ENCODE results near the gene TAOK3. TPM values are rescaled to one million over a fixed set of nuclear protein-coding genes. Genes with fewer than 3 reads are reported as not detected.
"Not testable (repeated sequence)": the region's sequence is repeated elsewhere in the genome, so short reads cannot be mapped to it uniquely, and the experiment has no call there.

TAOK3 gene
- total and polyA plus RNA-seq, 8 donors, result 7.5 to 131 (median 29.0) TPM

DNA sequence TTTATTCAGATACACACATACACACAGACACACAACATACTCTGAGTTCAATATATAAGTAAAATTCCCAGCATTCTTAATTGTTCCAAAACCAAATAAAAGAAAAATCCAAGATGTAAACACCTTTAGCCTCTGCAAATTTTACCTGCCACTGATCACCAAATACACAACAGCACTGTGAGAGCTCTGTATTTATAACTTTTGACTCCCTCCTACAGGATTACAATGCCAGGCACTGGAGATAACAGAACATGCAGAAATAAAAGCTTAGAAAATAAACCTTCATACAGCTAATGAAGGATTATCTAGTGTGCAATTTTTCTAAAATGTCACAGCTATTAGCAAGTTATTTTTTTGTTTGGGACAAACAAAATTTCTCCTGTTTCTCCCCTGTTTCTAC is 85.0 kb downstream of the TAOK3 start:
- TF ChIP-seq EP300 (IDR thresholded peaks at IDR 0.05) (no peak), POLR2A (IDR thresholded peaks at IDR 0.05) (no peak), POLR2AphosphoS5 (IDR thresholded peaks at IDR 0.05) (no peak)
- TF ChIP-seq, protein P1, sequence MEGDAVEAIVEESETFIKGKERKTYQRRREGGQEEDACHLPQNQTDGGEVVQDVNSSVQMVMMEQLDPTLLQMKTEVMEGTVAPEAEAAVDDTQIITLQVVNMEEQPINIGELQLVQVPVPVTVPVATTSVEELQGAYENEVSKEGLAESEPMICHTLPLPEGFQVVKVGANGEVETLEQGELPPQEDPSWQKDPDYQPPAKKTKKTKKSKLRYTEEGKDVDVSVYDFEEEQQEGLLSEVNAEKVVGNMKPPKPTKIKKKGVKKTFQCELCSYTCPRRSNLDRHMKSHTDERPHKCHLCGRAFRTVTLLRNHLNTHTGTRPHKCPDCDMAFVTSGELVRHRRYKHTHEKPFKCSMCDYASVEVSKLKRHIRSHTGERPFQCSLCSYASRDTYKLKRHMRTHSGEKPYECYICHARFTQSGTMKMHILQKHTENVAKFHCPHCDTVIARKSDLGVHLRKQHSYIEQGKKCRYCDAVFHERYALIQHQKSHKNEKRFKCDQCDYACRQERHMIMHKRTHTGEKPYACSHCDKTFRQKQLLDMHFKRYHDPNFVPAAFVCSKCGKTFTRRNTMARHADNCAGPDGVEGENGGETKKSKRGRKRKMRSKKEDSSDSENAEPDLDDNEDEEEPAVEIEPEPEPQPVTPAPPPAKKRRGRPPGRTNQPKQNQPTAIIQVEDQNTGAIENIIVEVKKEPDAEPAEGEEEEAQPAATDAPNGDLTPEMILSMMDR (IDR thresholded peaks at IDR 0.05), result no peak
- H3K27ac ChIP-seq, result no peak overlapping the region
- intact Hi-C loops (cut with DNase I; ENCODE audit: low total_unique reads), result no loop called here
- H3K9me3 ChIP-seq, result no peaks in the 10 kb centered on the region
- no peak for DNase-seq
- H3K4me3 ChIP-seq, result no peak overlapping the region
- H3K27me3 ChIP-seq, result no peaks in the 10 kb centered on the region
- H3K4me1 ChIP-seq, result peaks cover 4 to 22% (median 11%) of the 10 kb centered on the region in 4 donors
- peaks cover 0 to 6% (median 0%) of the 10 kb centered on the region in 4 donors for H3K36me3 ChIP-seq

GRCh38 chr12:118282767-118283166 is 89.9 kb downstream of the TAOK3 start:
- H3K36me3 ChIP-seq, result peaks cover 0 to 11% (median 4%) of the 10 kb centered on the region in 4 donors
- no peak for TF ChIP-seq EP300 (IDR thresholded peaks at IDR 0.05)
- TF ChIP-seq, protein P1 (IDR thresholded peaks at IDR 0.05), result no peak
- no peak for TF ChIP-seq POLR2A (IDR thresholded peaks at IDR 0.05)
- no peak for TF ChIP-seq POLR2AphosphoS5 (IDR thresholded peaks at IDR 0.05)

DNA sequence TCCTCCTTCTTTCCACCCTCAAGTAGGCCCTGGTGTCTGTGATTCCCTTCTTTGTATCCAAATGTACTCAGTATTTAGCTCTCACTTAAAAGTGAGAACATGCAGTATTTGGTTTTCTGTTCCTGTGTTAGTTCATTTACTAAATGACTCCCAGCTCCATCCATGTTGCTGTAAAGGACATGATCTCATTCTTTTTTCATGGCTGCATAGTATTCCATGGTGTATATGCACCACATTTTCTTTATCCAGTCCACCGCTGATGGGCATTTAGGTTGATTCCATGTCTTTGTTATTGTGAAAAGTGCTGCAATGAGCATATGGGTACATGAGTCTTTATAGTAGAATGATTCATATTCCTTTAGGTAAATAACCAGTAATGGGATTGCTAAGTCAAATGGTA is 94.4 kb downstream of the TAOK3 start:
- H3K27ac ChIP-seq; H3K4me3 ChIP-seq; H3K27me3 ChIP-seq; DNase-seq; H3K9me3 ChIP-seq; H3K4me1 ChIP-seq; intact Hi-C loops (cut with DNase I; ENCODE audit: low total_unique reads): not testable (repeated sequence)
- H3K36me3 ChIP-seq, result peaks cover 0 to 11% (median 4%) of the 10 kb centered on the region in 4 donors
- 96 to 100% (median 97%) methylated on average over 1 of the region's 1 CpG for WGBS, 5 donors

More at GRCh38 chr12:118282767-118283166, 89.9 kb downstream of the TAOK3 start:
- WGBS, 5 donors, result 86 to 98% (median 94%) methylated on average over 3 of the region's 3 CpGs
- Histone ChIP-seq H3K4me3 (no peak overlapping the region), H3K27me3 (no peaks in the 10 kb centered on the region), H3K27ac (no peak overlapping the region), H3K9me3 (no peaks in the 10 kb centered on the region), H3K4me1 (no peaks in the 10 kb centered on the region)
- intact Hi-C loops (cut with DNase I; ENCODE audit: low total_unique reads), result no loop called here
- no peak for DNase-seq

DNA sequence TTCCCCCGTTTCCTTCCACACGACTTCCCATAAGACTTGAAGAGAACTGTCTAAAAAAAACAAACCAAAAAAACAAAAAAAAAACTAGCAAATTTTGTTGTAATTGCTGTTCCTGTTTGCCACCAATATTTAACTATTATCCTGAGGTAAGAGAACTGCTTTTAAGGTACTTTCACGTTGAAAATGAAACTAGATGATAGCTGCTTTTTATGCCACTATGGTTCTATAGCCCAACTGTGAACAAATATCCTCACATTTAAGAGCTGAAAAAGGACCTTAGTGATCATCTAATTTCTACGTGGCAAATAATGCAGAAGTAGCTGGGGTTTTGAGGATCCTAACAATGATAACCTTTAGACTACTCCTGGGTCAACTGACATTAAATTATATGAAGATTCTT is 98.6 kb downstream of the TAOK3 start:
- H3K4me1 ChIP-seq, result peaks cover 0 to 10% (median 0%) of the 10 kb centered on the region in 4 donors
- no peaks in the 10 kb centered on the region for H3K9me3 ChIP-seq
- H3K4me3 ChIP-seq, result no peak overlapping the region
- no peak for DNase-seq
- H3K27me3 ChIP-seq, result no peaks in the 10 kb centered on the region
- WGBS, 5 donors, result 67 to 74% (median 73%) methylated on average over 4 of the region's 4 CpGs
- intact Hi-C loops (cut with DNase I; ENCODE audit: low total_unique reads), result no loop called here
- TF ChIP-seq POLR2AphosphoS5 (IDR thresholded peaks at IDR 0.05) (no peak), EP300 (IDR thresholded peaks at IDR 0.05) (no peak), POLR2A (IDR thresholded peaks at IDR 0.05) (no peak)
- TF ChIP-seq, protein P1 (IDR thresholded peaks at IDR 0.05), result no peak
- H3K27ac ChIP-seq, result no peak overlapping the region
- no peaks in the 10 kb centered on the region for H3K36me3 ChIP-seq

GRCh38 chr12:118271770-118272417 is 100.8 kb downstream of the TAOK3 start:
- TF ChIP-seq EP300 (IDR thresholded peaks at IDR 0.05) (no peak), POLR2A (IDR thresholded peaks at IDR 0.05) (no peak), POLR2AphosphoS5 (IDR thresholded peaks at IDR 0.05) (no peak)
- TF ChIP-seq, protein P1 (IDR thresholded peaks at IDR 0.05), result no peak
- no peaks in the 10 kb centered on the region for H3K27me3 ChIP-seq
- no peak overlapping the region for H3K27ac ChIP-seq
- H3K4me1 ChIP-seq, result peaks cover 0 to 10% (median 0%) of the 10 kb centered on the region in 4 donors
- peak in 1 of 2 donors; percentile 48 for DNase-seq
- H3K4me3 ChIP-seq, result no peak overlapping the region
- 48 to 70% (median 63%) methylated on average over 5 of the region's 5 CpGs for WGBS, 5 donors
- intact Hi-C loops (cut with DNase I; ENCODE audit: low total_unique reads), result no loop called here
- H3K9me3 ChIP-seq, result no peaks in the 10 kb centered on the region
- H3K36me3 ChIP-seq, result no peaks in the 10 kb centered on the region

Data from stomach (tissue), 9 donors.